Fibroblast of skin of left quadriceps (primary cell): Measurements from ENCODE around the gene WDCP.
A peak's percentile ranks its signal among the peaks of the same experiment; 100 is the strongest.
"Not testable (repeated sequence)": the region's sequence is repeated elsewhere in the genome, so short reads cannot be mapped to it uniquely, and the experiment has no call there.

Experiments
- DNase-seq, 2 experiments: peaks; one replicate each; pipeline ENCODE4 v3.0.0-alpha.2; 2013; ENCODE audit warnings: low read depth in 2 of 2

WDCP gene, protein sequence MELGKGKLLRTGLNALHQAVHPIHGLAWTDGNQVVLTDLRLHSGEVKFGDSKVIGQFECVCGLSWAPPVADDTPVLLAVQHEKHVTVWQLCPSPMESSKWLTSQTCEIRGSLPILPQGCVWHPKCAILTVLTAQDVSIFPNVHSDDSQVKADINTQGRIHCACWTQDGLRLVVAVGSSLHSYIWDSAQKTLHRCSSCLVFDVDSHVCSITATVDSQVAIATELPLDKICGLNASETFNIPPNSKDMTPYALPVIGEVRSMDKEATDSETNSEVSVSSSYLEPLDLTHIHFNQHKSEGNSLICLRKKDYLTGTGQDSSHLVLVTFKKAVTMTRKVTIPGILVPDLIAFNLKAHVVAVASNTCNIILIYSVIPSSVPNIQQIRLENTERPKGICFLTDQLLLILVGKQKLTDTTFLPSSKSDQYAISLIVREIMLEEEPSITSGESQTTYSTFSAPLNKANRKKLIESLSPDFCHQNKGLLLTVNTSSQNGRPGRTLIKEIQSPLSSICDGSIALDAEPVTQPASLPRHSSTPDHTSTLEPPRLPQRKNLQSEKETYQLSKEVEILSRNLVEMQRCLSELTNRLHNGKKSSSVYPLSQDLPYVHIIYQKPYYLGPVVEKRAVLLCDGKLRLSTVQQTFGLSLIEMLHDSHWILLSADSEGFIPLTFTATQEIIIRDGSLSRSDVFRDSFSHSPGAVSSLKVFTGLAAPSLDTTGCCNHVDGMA

DNA sequence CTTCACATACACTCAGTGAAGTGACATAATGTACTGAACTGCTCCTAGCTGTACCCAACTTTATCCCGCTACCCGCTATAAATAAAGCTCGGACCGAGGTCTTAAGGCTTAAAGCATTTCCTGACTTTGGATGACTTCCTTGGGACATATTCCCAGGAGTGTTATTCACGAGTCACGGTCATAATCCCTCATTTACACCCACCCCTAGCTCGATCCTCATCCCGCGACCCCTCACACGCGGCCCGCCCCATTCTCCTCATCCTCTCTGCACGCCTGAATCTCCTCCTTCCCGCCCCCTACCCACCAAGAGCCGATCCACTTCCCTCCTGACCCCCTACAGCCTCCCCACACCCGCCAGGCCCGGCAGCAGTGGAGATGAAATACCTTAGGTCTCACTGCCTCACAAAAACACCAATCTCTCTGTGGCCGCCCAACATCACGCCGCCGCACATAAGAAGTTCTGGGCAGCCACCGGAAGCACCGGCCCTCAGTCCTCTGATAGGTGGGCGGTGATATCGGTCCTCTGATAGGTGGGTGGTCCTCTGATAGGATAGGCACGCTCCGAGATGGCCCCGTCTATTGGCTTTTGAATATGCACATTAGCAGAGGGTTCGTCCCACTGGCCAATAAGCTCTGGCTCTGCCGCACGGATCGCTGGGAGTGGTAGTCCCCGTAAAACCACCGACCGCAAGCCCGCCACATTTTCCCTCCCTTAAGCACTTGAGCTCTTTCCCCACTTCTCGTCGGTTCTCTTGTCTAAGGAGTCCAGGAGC, at the start of gene WDCP:
Gene WDCP (minus strand): TSS at position 462 of the 773 bp plus-strand sequence. CDS start 7,897 bp downstream, outside the sequence.
- DNase-seq, result peak; percentile 95 to 96

DNA sequence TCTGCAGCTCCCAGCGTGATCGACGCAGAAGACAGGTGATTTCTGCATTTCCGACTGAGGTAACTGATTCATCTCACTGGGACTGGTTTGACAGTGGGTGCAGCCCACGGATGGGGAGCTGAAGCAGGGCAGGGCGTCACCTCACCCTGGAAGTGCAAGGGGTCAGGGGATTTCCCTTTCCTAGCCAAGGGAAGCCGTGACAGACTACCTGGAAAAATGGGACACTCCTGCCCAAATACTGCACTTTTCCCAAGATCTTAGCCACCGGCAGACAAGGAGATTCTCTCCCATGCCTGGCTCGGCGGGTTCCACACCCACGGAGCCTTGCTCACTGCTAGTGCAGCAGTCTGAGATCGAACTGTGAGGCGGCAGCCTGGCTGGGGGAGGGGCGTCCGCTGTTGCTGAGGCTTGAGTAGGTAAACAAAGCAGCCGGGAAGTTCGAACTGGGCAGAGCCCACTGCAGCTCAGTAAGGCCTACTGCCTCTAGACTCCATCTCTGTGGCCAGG, 48.0 kb upstream of the WDCP start:
- not testable (repeated sequence) for DNase-seq

DNA sequence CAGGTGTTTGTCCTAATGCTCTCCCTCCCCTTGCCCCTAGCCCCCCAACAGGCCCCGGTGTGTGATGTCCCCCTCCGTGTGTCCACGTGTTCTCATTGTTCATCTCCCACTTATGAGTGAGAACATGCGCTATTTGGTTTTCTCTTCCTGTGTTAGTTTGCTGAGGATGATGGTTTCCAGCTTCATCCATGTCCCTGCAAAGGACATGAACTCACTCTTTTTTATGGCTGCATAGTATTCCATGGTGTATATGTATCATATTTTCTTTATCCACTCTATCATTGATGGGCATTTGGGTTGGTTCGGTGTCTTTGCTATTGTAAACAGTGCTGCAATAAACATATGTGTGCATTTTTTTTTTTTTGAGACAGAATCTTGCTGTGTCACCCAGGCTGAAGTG, 46.1 kb upstream of the WDCP start:
- not testable (repeated sequence) for DNase-seq

DNA sequence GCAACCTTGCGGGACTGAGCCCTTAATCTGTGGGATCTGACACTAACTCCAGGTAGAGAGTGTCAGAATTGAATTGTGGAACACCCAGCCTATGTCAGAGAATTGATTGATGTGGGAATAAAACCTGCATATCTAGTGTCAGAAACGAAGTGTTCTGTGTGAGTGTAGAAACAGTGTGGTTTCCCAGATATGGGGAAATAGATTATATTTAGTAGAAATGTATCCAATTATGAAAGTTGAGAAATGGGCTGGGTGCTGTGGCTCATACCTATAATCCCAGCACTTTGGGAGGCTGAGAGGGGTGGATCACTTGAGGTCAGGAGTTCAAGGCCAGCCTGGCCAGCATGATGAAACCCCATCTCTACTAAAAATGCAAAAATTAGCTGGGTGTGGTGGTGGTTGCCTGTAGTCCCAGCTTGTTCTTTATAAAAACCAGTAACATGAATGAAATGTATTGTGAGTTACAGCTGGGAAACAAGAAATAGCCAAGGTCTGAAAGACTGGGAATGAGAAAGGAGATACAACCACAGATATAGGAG, 41.7 kb upstream of the WDCP start:
- no peak for DNase-seq

DNA sequence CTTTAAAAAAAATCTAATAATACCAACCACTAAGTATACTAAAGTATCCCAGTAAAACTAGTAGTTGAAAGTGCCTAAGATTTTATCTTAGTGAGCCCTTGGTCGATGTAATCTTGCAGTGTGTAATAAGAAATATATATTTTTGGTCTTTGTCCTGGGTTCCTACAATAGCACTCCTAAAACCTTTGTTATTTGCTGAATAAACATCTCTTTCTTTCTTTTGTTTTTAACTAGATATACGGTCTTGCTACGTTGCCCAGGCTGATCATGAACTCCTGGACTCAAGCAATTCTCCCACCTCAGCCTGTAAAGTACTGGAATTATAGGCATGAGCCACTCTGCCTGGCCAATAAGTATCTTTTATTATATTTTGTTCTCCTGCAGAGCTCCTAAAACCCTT, 39.8 kb upstream of the WDCP start:
- DNase-seq, result no peak

DNA sequence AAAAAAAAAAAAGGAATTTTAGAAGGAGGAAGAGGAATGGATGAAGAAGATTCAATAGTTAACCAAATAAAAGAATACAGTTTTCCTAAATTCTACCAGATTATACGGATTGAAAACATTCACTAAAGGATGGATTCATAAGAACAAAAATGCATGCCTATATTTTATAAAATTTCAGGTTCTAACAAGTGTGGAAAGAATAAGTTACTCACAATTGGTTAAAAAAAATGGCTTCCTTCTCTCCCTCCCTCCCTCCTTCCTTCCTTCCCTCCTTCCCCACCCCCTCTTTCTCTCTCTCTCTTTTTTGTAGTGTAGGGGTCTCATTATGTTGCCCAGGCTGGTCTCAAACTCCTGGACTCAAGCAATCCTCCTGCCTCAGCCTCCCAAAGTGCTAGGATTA, 39.0 kb upstream of the WDCP start:
- DNase-seq, result no peak

DNA sequence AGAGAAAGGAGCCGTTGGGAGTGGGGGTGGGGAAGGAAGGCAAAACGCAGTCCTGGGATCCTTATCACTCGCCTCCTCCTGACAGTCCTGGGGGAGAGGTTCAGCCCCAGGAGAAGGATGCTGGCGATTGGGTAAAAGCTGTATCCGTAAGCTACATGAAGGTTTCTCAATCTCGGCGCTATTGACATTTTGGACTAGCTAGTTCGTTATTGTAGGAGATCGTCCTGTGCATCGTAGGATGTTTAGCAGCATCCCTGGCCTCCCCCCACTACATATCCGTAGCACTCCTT, 38.0 kb upstream of the WDCP start:
- DNase-seq, result no peak

DNA sequence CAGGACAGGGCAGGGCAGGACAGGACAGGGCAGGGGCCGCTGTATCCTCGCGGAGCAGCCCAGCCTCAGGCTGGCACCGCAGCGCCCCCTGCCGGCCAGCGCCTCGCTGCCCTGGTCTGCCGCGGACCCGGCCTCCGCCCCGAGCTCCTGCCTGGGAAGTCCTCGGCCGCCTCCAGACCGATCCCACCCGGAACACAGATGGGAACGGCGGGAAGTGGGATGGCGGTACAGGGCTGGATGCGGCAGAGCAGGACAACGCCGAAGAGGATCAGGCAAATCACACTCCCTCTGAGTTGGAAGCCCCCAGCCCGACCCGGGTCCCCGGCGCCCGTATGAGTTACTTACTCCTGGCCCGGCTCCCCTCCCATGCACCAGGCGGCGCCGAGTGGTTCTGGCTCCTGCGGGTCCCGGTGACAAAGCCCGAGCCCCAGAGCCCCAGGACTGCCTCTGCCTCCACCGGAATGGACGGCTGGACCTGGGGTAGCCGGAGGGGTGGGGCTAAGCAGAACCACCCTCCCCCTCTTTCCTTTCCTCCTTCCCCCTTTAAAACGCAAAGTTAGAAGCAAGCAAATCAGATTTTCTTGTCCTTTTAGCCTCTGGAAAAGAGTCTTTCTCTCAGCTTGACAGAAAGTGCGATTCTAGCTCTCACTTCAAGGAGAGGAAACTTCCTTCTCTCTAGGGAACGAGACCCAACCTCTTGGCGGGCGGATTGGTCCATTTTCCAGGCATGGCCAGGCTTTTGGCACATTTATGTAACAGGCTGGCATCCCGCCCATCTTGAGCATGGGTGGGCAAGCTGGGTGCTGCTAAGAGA, 37.4 kb upstream of the WDCP start, which contains the start of gene TP53I3:
Gene TP53I3 (minus strand): TSS at position 449 of the 814 bp plus-strand sequence. CDS start 508 bp downstream, outside the sequence.
- peak; percentile 73 to 75 for DNase-seq

DNA sequence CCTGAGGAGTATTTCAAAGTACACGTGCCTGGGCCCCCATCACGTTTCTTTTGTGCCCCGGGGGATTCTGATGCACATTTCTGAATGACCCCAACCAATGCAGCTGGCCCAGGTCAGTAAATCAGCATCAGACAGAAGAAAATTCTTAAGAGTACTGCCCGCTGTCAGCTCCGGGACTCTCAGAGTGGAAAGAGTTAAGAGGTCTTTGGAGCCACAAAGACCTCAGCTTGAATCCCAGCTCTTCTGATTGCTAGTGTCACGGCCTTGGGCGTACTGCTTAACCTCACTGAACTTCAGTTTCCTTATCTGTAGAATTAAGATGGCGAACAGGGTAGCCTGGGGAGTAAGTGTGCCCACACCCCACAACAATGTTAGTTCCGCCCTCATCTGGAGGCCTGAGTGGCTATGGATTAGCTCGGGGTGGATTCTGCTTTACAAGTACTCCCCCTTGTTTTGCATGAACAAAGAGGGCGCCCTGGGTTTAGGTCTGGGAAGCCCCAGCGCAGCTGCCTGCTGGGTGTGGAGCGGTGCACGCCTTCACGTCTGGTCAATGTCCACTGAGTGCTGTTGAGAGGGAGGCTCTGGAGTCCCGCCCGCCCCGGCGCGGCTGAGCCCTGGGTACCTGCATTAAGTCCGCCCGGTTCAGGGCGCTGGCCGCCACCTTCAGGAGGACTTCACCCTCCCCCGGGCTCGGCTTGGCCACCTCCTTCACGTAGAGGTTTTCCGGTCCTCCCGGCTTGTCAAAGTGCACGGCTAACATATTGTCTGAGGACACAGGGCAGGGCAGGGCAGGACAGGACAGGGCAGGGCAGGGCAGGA, 36.6 kb upstream of the WDCP start:
- peak; percentile 68 to 73 for DNase-seq

DNA sequence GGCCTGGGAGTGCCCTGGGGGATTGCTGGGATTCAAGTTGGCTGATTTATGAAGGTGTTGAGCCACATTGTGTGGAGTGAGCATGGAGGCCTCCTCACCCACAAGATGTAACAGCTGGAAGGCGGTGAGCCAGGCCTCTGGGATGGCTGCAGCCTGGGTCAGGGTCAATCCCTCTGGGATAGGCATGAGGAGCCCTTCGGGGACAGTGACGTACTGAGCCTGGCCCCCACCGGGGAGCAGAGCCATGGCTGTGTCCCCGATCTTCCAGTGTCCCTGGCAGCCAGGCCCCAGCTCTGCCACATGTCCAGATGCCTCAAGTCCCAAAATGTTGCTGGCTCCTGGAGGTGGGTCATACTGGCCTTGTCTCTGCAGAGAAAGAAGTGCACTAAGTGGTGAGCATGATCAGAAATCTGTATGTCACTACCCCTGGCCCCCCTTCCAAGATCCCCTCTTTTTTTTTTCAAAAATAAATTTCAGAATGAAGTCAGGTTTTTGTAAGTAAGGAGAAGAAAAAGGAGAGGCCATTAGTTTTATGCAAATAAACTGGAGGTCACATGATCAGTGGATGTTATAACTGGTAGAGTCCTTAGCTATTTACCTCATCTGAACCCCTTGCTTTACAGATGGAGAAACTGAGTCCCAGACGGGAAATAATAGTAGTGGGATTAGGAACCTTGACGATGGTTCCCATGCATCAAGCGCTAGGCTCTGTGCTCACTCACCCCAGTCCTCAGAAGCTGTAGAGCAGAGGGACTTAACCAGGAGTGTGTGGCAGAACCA, 35.8 kb upstream of the WDCP start:
- DNase-seq, result no peak

DNA sequence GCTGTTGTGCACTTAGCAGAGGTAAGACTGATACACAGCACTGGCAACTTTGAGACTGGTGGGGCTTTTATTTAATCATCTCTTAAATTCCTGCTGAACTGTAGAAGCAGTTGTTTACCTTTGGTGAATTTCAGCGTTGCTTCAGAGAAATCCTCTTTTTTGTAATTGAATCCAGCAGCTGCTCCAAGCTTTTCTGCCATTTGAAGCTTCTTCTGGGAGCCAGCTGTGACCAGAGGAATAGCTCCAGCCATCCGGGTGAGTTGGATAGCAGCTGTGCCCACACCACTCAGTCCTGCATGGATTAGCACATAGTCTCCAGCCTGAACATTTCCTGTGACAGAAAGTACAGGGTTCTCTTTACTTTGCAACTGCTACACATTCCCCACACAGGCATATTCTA, 33.5 kb upstream of the WDCP start:
- no peak for DNase-seq

DNA sequence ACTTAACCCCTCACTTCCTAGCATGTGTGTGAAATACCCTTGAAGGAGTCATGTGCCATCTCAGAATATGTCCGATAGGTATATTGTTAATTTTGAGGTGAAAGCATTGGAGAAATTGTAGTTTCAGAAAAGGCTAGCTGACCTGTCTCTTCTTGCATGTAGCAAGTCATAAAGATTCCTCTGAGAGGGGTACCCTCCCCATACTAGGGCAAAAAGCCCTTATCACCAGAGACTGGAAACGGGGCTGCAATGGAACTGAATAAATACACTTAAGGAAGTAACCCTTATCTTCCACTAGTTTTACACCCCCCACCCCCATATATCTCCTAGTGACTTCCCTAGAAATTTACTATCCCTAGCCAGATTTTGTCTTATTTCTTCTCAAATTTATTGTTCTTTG, 30.7 kb upstream of the WDCP start:
- DNase-seq, result no peak

DNA sequence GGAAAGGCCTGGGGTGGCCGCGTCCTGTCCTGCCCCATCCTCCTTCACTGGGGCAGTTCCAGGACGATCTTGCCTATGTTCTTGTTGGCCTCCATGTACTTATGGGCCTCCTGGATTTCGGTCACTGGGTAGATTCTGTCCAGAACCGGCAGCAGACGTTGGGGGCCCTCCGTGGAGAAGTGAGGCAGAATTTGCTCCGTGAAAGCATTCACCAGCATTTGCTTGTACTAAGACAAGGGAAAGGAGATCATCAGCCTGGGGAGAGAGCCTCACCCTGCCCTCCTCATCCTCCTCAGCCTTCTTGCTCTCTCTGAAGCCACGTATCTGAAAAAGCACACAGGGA, 30.3 kb upstream of the WDCP start:
- DNase-seq, result no peak

DNA sequence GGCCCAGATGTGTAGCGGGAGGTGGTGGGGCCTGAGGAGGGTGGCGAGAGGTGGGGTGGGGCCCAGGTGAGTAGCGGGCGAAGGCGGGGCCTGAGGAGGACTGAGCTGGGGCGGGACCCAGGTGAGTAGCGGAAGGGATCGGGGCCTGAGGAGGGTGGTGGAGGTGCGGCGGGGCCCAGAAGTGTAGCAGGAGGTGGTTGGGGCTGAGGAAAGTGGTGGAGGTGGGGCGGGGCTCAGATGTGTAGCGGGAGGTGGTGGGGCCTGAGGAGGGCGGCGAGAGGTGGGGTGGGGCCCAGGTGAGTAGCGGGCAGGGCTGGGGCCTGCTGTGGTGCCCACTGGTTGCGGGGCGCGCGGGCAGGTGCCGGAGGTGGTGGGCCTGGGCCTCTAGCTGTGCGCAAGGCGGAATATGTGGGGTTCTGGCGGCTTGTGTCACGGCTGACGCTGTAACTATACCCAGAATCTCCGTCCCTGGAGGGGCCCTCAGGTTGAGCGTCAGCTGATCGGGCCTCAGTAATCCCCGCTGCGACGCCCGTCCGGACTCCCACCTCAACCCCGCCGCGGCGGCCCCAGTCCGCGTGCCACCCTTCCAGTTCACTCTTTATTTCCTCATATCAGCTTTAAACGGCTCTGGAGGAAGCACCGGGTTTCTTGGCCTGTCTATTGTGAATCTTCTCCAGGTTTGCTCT, 29.8 kb upstream of the WDCP start:
- no peak for DNase-seq

DNA sequence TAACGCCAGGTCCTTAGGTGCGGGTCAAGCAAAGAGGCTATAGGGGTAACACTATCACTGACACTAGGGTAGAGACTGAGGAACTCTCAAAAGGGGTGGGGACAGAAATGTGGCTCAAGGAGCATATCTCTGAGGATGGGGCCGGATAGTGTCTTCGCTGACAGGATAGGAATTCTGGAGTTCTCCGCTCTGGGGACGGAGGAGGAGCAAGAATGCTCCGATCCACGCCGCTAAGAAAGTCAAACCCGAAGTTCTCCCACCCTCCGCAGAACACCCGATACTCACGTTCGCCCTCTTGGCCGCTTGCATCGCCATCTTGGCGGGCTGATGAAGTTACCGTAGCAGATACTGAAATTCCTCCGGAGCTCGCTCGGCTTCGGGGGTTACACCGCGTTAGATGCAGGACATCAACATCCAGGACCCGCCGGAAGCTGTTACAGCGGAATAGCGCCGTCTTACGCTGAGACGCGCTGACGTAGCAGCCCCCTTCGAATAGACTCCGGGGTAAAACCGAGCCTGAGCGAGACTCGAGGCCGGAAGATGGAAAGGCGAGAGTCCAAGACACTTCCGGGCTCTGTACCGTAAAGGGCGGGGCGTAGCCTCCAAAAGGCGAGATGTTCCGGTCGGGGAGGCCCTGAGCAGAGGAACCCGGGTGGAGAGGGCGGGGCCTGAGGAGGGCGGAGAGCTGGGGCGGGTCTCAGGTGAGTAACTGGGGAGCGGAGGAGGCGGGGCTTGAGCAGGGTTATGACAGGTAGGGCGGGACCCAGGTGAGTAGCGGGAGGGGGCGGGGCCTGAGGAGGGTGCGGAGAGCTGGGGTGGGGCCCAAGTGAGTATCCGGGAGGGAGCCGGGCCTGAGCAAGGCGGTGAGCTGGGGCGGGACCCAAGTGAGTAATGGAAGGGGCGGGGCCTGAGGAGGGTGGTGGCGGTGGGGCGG, 29.0 kb upstream of the WDCP start, which contains the start of gene SF3B6:
Gene SF3B6 (minus strand): TSS at position 412 of the 934 bp plus-strand sequence. CDS start 97 bp downstream, at position 315.
- peak; percentile 97 for DNase-seq

DNA sequence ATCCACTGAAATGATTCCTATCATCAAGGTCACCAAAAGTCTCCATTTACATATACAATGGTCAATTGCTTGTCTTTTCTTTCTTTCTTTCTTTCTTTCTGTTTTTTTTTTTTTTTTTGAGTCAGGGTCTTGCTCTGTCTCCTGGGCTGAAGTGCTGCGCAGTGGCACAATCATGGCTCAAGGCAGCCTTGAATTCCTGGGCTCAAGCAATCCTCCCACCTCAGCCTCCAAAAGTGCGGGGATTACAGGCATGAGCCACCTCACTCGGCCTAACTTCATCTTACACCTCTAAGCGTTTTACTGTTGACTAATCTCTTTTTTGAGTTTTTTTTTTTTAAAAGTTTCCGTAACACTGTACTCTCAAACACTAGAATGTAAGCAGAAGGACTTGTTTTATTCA, 28.1 kb upstream of the WDCP start:
- DNase-seq, result no peak

DNA sequence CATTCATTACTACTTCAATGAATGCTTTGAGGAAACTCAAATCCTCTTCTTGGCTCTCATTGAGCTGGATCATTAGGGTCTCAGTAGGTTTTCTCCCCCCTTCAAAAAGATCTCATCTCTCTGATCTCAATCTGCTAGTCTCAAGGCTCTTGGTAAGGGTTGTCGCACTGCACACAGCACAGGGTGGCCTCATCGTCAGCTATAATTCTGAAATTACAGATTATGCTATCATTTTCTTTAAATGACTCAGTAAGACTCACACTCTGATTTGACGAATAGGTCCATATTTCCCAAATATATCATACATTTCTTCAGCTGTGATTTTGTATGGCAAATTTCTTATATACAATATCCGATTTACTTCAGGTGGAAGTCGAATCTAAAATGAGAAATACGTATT, 26.6 kb upstream of the WDCP start:
- DNase-seq, result no peak

DNA sequence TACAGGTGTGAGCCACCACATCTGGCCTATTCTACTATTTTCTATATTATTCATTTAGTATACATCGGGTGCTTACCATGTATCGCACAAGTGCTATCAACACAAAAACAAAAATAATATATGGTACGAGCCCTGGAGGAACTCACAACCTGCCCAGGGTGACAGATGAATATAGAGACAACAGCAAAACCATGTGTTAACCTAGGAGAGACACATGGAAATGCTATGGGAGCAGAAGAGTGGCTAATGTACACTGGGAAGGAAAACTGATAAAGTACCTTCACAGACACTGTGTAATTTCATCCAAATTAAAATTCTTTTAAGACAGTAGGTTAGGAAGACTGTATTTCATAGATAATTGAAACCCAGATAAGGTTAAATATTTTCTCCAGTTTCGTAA, 25.1 kb upstream of the WDCP start:
- DNase-seq, result no peak
